T-helper 2 cell (primary cell): ENCODE measurements around the gene NLGN1.
A peak's percentile ranks its signal among the peaks of the same experiment; 100 is the strongest.
"Not testable (repeated sequence)": the region's sequence is repeated elsewhere in the genome, so short reads cannot be mapped to it uniquely, and the experiment has no call there.

Experiments used
- DNase-seq, 5 experiments: peaks; one replicate each; pipeline versions ENCODE4 v3.0.0 to v3.0.0-alpha.2; 2012 to 2022

The NLGN1 gene

GRCh38 chr3:174193604-174194003 lies 796.1 kb downstream of the NLGN1 start:
- no peak for DNase-seq

DNA sequence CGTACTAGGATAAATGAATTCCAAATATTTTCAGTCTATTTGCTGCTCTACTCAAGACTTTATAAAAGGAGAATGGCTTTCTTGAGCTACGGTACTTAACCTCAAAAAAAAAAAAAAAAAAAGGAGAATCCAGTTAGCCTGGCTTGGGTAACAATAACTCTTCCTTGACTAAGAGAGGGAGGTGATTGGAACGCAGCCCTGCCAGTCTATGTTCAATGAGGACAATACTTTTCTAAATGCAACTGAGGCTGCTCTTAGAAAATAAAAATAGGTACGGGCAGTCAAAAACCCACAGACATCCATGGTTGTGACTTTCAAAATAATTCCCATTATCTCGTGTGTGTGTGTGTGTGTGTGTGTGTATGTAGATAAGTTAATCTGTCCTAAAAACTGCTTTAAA lies 799.9 kb downstream of the NLGN1 start:
- no peak for DNase-seq

- no peak for DNase-seq
Observed at GRCh38 chr3:174198199-174198598, 800.7 kb downstream of the NLGN1 start.

DNA sequence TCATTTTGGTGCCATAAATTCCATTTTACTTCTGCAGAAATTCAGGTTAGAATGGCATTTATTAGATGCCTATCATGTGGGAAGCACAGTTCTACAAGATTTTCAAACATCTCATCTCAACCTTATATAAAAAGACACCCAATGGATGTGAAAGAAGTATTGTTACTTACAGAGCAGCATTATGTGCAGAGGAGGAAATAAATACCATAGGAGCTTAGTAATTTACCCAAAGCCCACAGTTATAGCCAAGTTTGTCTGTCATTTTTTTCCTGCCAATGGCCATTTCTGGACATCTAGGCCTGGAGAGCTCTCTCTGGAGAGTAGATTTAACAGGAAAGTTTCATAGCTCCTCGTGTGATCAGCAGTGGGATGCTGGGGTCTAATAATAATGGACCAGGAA lies 802.2 kb downstream of the NLGN1 start:
- DNase-seq, result no peak

DNA sequence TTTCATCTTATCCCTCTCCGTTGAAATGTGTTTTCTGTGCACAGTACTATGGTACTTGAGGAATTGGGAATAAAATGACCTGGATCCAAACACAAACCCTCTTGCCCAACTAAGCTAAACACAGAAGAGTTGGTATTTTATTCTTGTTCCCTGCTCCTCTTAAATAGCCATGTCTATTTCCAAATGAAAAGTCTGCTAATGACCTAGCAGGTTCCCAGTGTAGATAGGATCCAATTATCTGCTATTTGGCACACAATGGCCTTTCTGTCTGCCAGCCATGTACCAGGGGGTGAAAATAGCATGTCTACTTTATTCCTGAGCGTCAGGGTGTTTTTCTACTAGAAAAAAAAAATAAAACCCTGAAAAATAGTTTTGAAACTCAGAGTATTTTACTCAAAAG lies 804.6 kb downstream of the NLGN1 start:
- DNase-seq, result no peak

DNA sequence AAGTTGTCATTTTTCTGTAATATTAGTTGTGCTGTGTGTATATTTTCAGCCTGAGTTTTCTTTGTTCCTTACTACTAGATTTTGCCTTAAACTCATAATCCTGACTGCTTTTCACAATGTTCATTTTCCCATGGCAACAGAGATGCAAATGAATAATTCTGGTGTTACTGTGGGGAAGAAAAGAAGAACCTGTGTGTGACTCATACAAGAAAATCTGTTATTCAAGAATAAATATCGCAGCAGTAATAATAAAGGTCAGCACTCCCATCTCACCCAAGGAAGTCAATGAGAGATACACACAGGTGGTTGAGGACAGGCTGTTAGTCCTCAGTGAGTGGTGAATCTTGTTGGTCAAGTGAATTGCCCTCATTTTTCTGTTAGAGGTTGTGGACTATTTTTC lies 805.0 kb downstream of the NLGN1 start:
- DNase-seq, result no peak

DNA sequence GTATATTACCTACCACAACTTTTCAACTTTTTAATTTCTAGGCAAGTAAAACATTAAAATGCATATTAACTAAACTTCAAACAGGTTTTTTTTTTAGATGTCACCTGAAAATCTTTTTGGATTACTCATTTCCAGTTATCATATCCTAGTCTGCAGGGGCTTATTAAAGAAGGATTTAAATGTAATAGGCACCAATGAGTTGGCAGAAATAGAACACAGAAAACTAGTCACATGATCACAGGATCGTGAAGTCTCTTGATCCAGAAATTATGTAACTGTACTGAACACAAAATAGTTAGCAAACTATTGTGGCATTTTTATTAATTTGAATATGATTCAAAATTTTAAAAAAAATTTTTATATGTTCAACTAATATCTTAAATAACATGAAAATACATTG lies 807.2 kb downstream of the NLGN1 start:
- no peak for DNase-seq

- no peak for DNase-seq
Observed at GRCh38 chr3:174206607-174207192, 809.2 kb downstream of the NLGN1 start.

- no peak for DNase-seq
Observed at GRCh38 chr3:174208161-174208560, 810.6 kb downstream of the NLGN1 start.

DNA sequence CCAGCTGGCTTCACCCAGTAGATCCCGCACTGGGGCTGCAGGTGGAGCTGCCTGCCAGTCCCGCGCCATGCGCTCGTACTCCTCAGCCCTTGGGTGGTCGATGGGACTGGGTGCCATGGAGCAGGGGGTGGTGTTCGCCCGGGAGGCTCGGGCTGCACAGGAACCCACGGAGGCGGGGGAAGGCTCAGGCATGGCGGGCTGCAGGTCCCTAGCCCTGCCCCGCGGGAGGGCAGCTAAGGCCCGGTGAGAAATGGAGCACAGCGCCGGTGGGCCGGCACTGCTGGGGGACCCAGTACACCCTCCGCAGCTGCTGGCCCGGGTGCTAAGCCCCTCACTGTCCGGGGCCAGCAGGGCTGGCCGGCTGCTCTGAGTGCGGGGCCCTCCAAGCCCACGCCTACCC lies 814.4 kb downstream of the NLGN1 start:
- DNase-seq, result not testable (repeated sequence)

- no peak for DNase-seq
Observed at GRCh38 chr3:174215456-174215855, 817.9 kb downstream of the NLGN1 start.

DNA sequence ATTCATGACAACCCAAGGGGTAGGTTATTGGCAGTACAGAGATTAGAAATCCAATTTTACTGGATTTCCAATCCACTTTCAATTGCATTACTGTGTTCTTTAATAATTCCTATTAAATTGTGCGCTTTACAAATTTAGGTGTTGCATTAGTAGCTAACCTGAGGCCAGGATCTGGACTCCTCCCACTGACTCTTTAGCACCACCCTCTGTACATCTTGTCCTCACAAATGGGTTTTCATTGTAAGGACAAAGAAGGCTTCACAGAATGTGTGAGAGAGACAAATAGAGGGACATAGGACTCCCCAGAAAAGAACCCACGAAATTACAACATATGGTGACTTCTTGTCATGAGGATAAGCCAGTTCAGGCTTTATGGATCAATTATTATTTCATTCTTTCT lies 818.5 kb downstream of the NLGN1 start:
- no peak for DNase-seq

GRCh38 chr3:174216946-174217718 lies 819.6 kb downstream of the NLGN1 start:
- DNase-seq, result peak in 1 of 5 experiments; percentile 64

DNA sequence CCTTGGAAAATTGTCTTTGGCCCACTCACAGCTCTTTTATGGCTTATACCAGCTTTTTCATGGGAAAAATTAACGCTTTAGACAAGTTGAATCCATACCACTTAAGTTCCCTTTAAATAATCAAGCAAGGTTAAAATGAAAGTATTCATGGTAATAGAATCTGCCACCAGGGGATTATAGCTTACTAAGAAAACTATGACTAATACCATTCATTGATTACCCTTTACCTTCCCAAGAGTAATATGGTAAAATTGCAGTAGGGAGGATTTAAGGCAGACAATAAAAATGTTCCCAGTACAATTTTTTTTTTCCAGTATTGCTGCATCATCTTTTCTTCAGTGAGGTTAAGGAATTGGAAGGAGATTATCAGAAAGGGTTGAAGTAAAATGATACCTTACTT lies 820.5 kb downstream of the NLGN1 start:
- DNase-seq, result no peak

DNA sequence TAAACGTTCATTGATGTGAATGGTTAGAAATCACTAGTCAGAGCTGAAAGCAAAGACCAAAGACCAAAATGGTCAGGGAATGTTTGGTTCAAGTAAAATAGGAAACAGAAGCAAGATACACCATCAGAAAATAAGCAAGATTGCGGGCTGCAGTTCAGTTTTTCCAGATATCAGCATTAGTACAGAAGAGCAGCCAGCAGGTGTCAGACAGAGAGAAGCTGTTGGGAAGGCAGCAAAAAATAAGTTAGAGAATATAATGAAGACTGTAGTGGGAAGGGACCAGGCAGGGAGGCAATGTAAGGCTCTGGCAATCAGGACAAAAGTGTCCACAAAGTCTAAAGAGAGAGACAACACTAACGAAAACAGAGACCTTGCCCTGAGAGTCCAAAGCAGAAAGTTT lies 822.2 kb downstream of the NLGN1 start:
- DNase-seq, result no peak

- DNase-seq, result peak in 1 of 5 experiments; percentile 18
Observed at GRCh38 chr3:174220775-174221554, 823.4 kb downstream of the NLGN1 start.

- DNase-seq, result no peak
Observed at GRCh38 chr3:174223042-174223441, 825.5 kb downstream of the NLGN1 start.

DNA sequence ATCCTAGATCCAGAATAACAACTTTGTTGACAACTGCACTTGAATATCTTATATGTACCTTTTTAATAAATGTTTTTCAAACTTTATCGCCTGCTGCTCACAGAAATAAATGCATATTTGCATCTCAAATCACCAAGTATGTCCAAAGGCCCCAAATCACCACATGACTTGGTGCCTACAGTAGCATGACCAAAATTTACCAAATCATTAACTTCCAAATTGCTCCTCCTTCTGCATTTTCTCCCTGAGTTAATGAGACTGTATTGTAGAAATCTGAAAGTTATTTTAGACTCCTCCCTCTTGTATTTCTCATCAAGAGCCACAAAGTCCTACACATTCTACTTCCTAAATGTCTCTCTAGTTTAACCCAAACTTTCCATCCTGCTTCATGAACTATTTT lies 826.1 kb downstream of the NLGN1 start:
- no peak for DNase-seq

GRCh38 chr3:174229916-174230315 lies 832.4 kb downstream of the NLGN1 start:
- no peak for DNase-seq

GRCh38 chr3:174232028-174232657 lies 834.6 kb downstream of the NLGN1 start:
- not testable (repeated sequence) for DNase-seq

GRCh38 chr3:174232658-174233429 lies 835.3 kb downstream of the NLGN1 start:
- no peak for DNase-seq

DNA sequence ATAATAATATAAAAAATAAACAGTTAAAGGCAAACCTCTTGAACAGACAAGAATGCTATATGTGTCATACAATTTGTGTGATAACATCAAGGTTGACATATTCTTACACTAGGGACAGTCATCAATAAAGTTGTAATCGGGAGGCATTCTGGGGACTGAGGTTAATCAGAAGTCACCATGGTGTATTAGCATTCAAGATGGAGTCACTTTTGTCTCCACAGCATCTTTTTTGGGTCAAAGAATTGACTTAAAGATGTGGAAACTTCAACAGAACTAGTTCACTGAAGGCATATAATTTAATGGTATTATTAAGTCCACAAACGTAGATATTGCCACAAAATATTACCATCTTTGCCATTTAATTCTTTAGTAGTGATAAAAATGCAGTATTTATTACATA lies 836.0 kb downstream of the NLGN1 start:
- DNase-seq, result no peak
